H1 (cell line): ENCODE data around the gene STK39. TPM values are rescaled to one million over a fixed set of nuclear protein-coding genes. Genes with fewer than 3 reads are reported as not detected.

Source experiments
- BACH1 ChIP-seq: IDR thresholded peaks from 2 replicates; pipeline ENCODE4 v1.6.1; 2012; ENCODE audit warnings: low read length, improper control_type of control experiment
- CHD7 ChIP-seq: fragments of 300-600 bp; sonication (generic); IDR thresholded peaks from 2 replicates; pipeline ENCODE4 v1.7.1; 2012; ENCODE audit warnings: low read length, moderate library complexity, mild to moderate bottlenecking, inconsistent platforms; ENCODE audit not compliant: insufficient replicate concordance
- KDM1A ChIP-seq: fragments of 200-600, 300-600 bp; sonication (generic); IDR thresholded peaks from 2 replicates; pipeline ENCODE4 v1.7.1; 2016; ENCODE audit warnings: mild to moderate bottlenecking, low read length, borderline replicate concordance
- POLR2AphosphoS5 ChIP-seq: IDR thresholded peaks from 2 replicates; pipeline ENCODE4 v1.6.1; 2011; ENCODE audit warnings: low read depth, low read length
- RFX5 ChIP-seq: IDR thresholded peaks from 2 replicates; pipeline ENCODE4 v1.6.1; 2011; ENCODE audit warnings: low read depth, low read length, improper control_type of control experiment, borderline replicate concordance
- TCF12 ChIP-seq: IDR thresholded peaks from 2 replicates; pipeline ENCODE4 v1.6.1; 2011; ENCODE audit warnings: low read depth, mild to moderate bottlenecking, low read length
- polyA plus RNA-seq, 7 experiments: library from polyadenylated mRNA; depleted of rRNA in 3 of 7; stranded (reverse) in 5 of 7; unstranded in 2 of 7; fragments of >200 nt in 5 of 7; fragments of 200-250 nt in 2 of 7; gene quantifications; 1 replicate in 5 of 7; 2 replicates in 1 of 7; 4 replicates in 1 of 7; pipeline versions ENCODE4 v1.2.1 to v1.2.3, GENCODE V29; 2011 to 2013; ENCODE audit warnings: missing spikeins in 2 of 7, mixed read lengths in 2 of 7
- total RNA-seq: library from RNA; stranded (reverse); fragmentation: NEBNext Ultra II Directional; extraction: Animal tissue kit (Norgen Biotek cat#: 25700); gene quantifications from 2 replicates; pipeline ENCODE4 v1.2.1, GENCODE V29; 2021

The STK39 gene
- total and polyA plus RNA-seq, 2 of the 8 experiments (the other 6 are each of a cell fraction or from before 2014, with no cell fraction given): 13.7 to 23.8 TPM

- TF ChIP-seq CHD7 (no peak), RFX5 (no peak), TCF12 (no peak), KDM1A (no peak), BACH1 (no peak), POLR2AphosphoS5 (no peak)
- TF ChIP-seq, all 59 proteins: peak for 0
Observed at GRCh38 chr2:168272225-168272624, 24.8 kb upstream of the STK39 start (continued).
